ENCODE data around the gene ZNF423. TPM values are rescaled to one million over a fixed set of nuclear protein-coding genes. Genes with fewer than 3 reads are reported as not detected.

ZNF423 gene
- total and polyA plus RNA-seq, 2 donors: 0.52 to 1.6 TPM

GRCh38 chr16:49590166-49590871 is 265.6 kb downstream of the ZNF423 start:
- Histone ChIP-seq H3K4me1 (ENCODE audit: control insufficient read depth in 2 of 2, insufficient read depth in 2 of 2, low read length in 2 of 2) (peaks cover 0 to 37% of the 10 kb centered on the region in 2 donors), H3K27ac (ENCODE audit: low read depth in 1 of 2, low read length in 1 of 2) (no peak overlapping the region)
- DNase-seq (ENCODE audit: low read depth in 6 of 9, low spot score in 9 of 9): no peak

GRCh38 chr16:49589544-49590031 is 266.3 kb downstream of the ZNF423 start:
- Histone ChIP-seq H3K4me3 (ENCODE audit: low read length in 2 of 2) (no peak overlapping the region), H3K27me3 (ENCODE audit: control insufficient read depth in 2 of 2, insufficient read depth in 1 of 2, low read length in 1 of 2) (no peaks in the 10 kb centered on the region), H3K36me3 (ENCODE audit: control insufficient read depth in 2 of 2, insufficient read depth in 2 of 2, low read length in 1 of 2) (no peaks in the 10 kb centered on the region), H3K27ac (ENCODE audit: low read depth in 1 of 2, low read length in 1 of 2) (peak overlapping the region in 1 of 2 donors; percentile 26), H3K4me1 (ENCODE audit: control insufficient read depth in 2 of 2, insufficient read depth in 2 of 2, low read length in 2 of 2) (peaks cover 0 to 34% of the 10 kb centered on the region in 2 donors), H3K9me3 (ENCODE audit: control insufficient read depth in 2 of 2, insufficient read depth in 1 of 2, low read length in 1 of 2) (no peaks in the 10 kb centered on the region)
- 90% methylated on average over 15 of the region's 15 CpGs for WGBS
- DNase-seq (ENCODE audit: low read depth in 6 of 9, low spot score in 9 of 9): no peak

More at GRCh38 chr16:49590166-49590871, 265.6 kb downstream of the ZNF423 start:
- Histone ChIP-seq H3K36me3 (ENCODE audit: control insufficient read depth in 2 of 2, insufficient read depth in 2 of 2, low read length in 1 of 2) (no peaks in the 10 kb centered on the region), H3K4me3 (ENCODE audit: low read length in 2 of 2) (no peak overlapping the region), H3K9me3 (ENCODE audit: control insufficient read depth in 2 of 2, insufficient read depth in 1 of 2, low read length in 1 of 2) (no peaks in the 10 kb centered on the region), H3K27me3 (ENCODE audit: control insufficient read depth in 2 of 2, insufficient read depth in 1 of 2, low read length in 1 of 2) (no peaks in the 10 kb centered on the region)
- 96% methylated on average over 21 of the region's 21 CpGs for WGBS

- no peaks in the 10 kb centered on the region for H3K36me3 ChIP-seq (ENCODE audit: control insufficient read depth in 2 of 2, insufficient read depth in 2 of 2, low read length in 1 of 2)
- H3K27ac ChIP-seq (ENCODE audit: low read depth in 1 of 2, low read length in 1 of 2): no peak overlapping the region
- H3K27me3 ChIP-seq (ENCODE audit: control insufficient read depth in 2 of 2, insufficient read depth in 1 of 2, low read length in 1 of 2): no peaks in the 10 kb centered on the region
- WGBS: 96% methylated on average over 5 of the region's 5 CpGs
- H3K9me3 ChIP-seq (ENCODE audit: control insufficient read depth in 2 of 2, insufficient read depth in 1 of 2, low read length in 1 of 2): no peaks in the 10 kb centered on the region
- no peak for DNase-seq (ENCODE audit: low read depth in 6 of 9, low spot score in 9 of 9)
- H3K4me3 ChIP-seq (ENCODE audit: low read length in 2 of 2): no peak overlapping the region
- peaks cover 0 to 30% of the 10 kb centered on the region in 2 donors for H3K4me1 ChIP-seq (ENCODE audit: control insufficient read depth in 2 of 2, insufficient read depth in 2 of 2, low read length in 2 of 2)
Observed at GRCh38 chr16:49588729-49589384, 267.1 kb downstream of the ZNF423 start.

- Histone ChIP-seq H3K9me3 (ENCODE audit: control insufficient read depth in 2 of 2, insufficient read depth in 1 of 2, low read length in 1 of 2) (no peaks in the 10 kb centered on the region), H3K27ac (ENCODE audit: low read depth in 1 of 2, low read length in 1 of 2) (no peak overlapping the region), H3K36me3 (ENCODE audit: control insufficient read depth in 2 of 2, insufficient read depth in 2 of 2, low read length in 1 of 2) (no peaks in the 10 kb centered on the region), H3K4me3 (ENCODE audit: low read length in 2 of 2) (no peak overlapping the region), H3K4me1 (ENCODE audit: control insufficient read depth in 2 of 2, insufficient read depth in 2 of 2, low read length in 2 of 2) (peaks cover 0 to 21% of the 10 kb centered on the region in 2 donors), H3K27me3 (ENCODE audit: control insufficient read depth in 2 of 2, insufficient read depth in 1 of 2, low read length in 1 of 2) (no peaks in the 10 kb centered on the region)
- WGBS: 79% methylated on average over 3 of the region's 3 CpGs
- DNase-seq (ENCODE audit: low read depth in 6 of 9, low spot score in 9 of 9): no peak
Observed at GRCh38 chr16:49588026-49588425, 267.9 kb downstream of the ZNF423 start.

GRCh38 chr16:49587511-49587910 is 268.4 kb downstream of the ZNF423 start:
- Histone ChIP-seq H3K9me3 (ENCODE audit: control insufficient read depth in 2 of 2, insufficient read depth in 1 of 2, low read length in 1 of 2) (no peaks in the 10 kb centered on the region), H3K27ac (ENCODE audit: low read depth in 1 of 2, low read length in 1 of 2) (no peak overlapping the region), H3K4me1 (ENCODE audit: control insufficient read depth in 2 of 2, insufficient read depth in 2 of 2, low read length in 2 of 2) (peaks cover 0 to 17% of the 10 kb centered on the region in 2 donors), H3K36me3 (ENCODE audit: control insufficient read depth in 2 of 2, insufficient read depth in 2 of 2, low read length in 1 of 2) (no peaks in the 10 kb centered on the region), H3K4me3 (ENCODE audit: low read length in 2 of 2) (no peak overlapping the region), H3K27me3 (ENCODE audit: control insufficient read depth in 2 of 2, insufficient read depth in 1 of 2, low read length in 1 of 2) (no peaks in the 10 kb centered on the region)
- WGBS: 100% methylated on average over 1 of the region's 1 CpG
- DNase-seq (ENCODE audit: low read depth in 6 of 9, low spot score in 9 of 9): no peak

- Histone ChIP-seq H3K9me3 (ENCODE audit: control insufficient read depth in 2 of 2, insufficient read depth in 1 of 2, low read length in 1 of 2) (no peaks in the 10 kb centered on the region), H3K36me3 (ENCODE audit: control insufficient read depth in 2 of 2, insufficient read depth in 2 of 2, low read length in 1 of 2) (no peaks in the 10 kb centered on the region), H3K4me1 (ENCODE audit: control insufficient read depth in 2 of 2, insufficient read depth in 2 of 2, low read length in 2 of 2) (peaks cover 0 to 14% of the 10 kb centered on the region in 2 donors), H3K27ac (ENCODE audit: low read depth in 1 of 2, low read length in 1 of 2) (peak overlapping the region in 1 of 2 donors; percentile 15), H3K4me3 (ENCODE audit: low read length in 2 of 2) (no peak overlapping the region), H3K27me3 (ENCODE audit: control insufficient read depth in 2 of 2, insufficient read depth in 1 of 2, low read length in 1 of 2) (no peaks in the 10 kb centered on the region)
- DNase-seq (ENCODE audit: low read depth in 6 of 9, low spot score in 9 of 9): no peak
- 92% methylated on average over 28 of the region's 28 CpGs for WGBS
Observed at GRCh38 chr16:49586466-49587450, 269.2 kb downstream of the ZNF423 start.

- DNase-seq (ENCODE audit: low read depth in 6 of 9, low spot score in 9 of 9): no peak
- Histone ChIP-seq H3K27me3 (ENCODE audit: control insufficient read depth in 2 of 2, insufficient read depth in 1 of 2, low read length in 1 of 2) (no peaks in the 10 kb centered on the region), H3K36me3 (ENCODE audit: control insufficient read depth in 2 of 2, insufficient read depth in 2 of 2, low read length in 1 of 2) (no peaks in the 10 kb centered on the region), H3K27ac (ENCODE audit: low read depth in 1 of 2, low read length in 1 of 2) (no peak overlapping the region), H3K4me3 (ENCODE audit: low read length in 2 of 2) (no peak overlapping the region), H3K9me3 (ENCODE audit: control insufficient read depth in 2 of 2, insufficient read depth in 1 of 2, low read length in 1 of 2) (no peaks in the 10 kb centered on the region), H3K4me1 (ENCODE audit: control insufficient read depth in 2 of 2, insufficient read depth in 2 of 2, low read length in 2 of 2) (peaks cover 0 to 14% of the 10 kb centered on the region in 2 donors)
- whole genome bisulfite sequencing: 97% methylated on average over 11 of the region's 11 CpGs
Observed at GRCh38 chr16:49585143-49585832, 270.6 kb downstream of the ZNF423 start.

GRCh38 chr16:49583911-49584310 is 272.0 kb downstream of the ZNF423 start:
- Histone ChIP-seq H3K27me3 (ENCODE audit: control insufficient read depth in 2 of 2, insufficient read depth in 1 of 2, low read length in 1 of 2) (no peaks in the 10 kb centered on the region), H3K36me3 (ENCODE audit: control insufficient read depth in 2 of 2, insufficient read depth in 2 of 2, low read length in 1 of 2) (no peaks in the 10 kb centered on the region), H3K27ac (ENCODE audit: low read depth in 1 of 2, low read length in 1 of 2) (no peak overlapping the region), H3K4me3 (ENCODE audit: low read length in 2 of 2) (no peak overlapping the region), H3K9me3 (ENCODE audit: control insufficient read depth in 2 of 2, insufficient read depth in 1 of 2, low read length in 1 of 2) (no peaks in the 10 kb centered on the region), H3K4me1 (ENCODE audit: control insufficient read depth in 2 of 2, insufficient read depth in 2 of 2, low read length in 2 of 2) (peaks cover 0 to 11% of the 10 kb centered on the region in 2 donors)
- no peak for DNase-seq (ENCODE audit: low read depth in 6 of 9, low spot score in 9 of 9)
- 96% methylated on average over 3 of the region's 3 CpGs for WGBS
